ENCODE results near the gene TARS3. TPM values are rescaled to one million over a fixed set of nuclear protein-coding genes. Genes with fewer than 3 reads are reported as not detected.

TARS3 gene
- total and polyA plus RNA-seq, 2 donors (not counting 3 experiments of a cell fraction or from before 2014, with no cell fraction given) = 0.91 to 8.2 TPM

DNA sequence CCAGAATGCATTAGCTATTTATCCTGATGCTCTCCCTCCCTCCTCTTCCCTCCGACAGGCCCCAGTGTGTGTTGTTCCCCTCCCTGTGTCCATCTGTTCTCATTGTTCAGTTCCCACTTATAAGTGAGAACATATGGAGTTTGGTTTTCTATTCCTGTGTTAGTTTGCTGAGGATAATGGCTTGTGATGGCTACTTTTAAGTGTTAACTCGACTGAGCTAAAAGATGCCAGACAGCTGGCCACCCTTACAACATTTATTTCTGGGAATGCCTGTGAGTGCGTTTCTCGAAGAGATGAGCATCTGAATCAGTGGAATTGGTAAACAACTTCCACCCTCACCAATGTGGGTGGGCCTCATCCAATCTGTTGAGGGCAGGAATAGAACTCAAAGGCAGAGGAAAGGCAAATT is 47.3 kb downstream of the TARS3 start:
- POLR2A ChIA-PET = no interaction called here
- Histone ChIP-seq H3K36me3 (ENCODE audit: control insufficient read depth in 2 of 2, extremely low read depth in 1 of 2, insufficient read depth in 2 of 2, low read length in 2 of 2) (peaks cover 3% of the 10 kb centered on the region in 2 experiments), H3K4me3 (replicated peaks in 1 of 3; ENCODE audit: insufficient read depth in 1 of 3, low read depth in 1 of 3, low read length in 3 of 3) (no peak overlapping the region), H2AFZ (ENCODE audit: low read depth, low read length) (no peak overlapping the region), H3K79me2 (ENCODE audit: control insufficient read depth, insufficient read depth, low read length) (no peaks in the 10 kb centered on the region), H3K9me1 (replicated peaks; ENCODE audit: control insufficient read depth, extremely low read depth, insufficient read depth, low read length) (no peaks in the 10 kb centered on the region), H3K27ac (ENCODE audit: insufficient read depth, low read depth, low read length) (no peak overlapping the region), H3K27me3 (ENCODE audit: control insufficient read depth in 2 of 2, insufficient read depth in 2 of 2, low read length in 2 of 2) (no peaks in the 10 kb centered on the region), H3K9ac (replicated peaks; ENCODE audit: extremely low read depth, insufficient read depth, low read length) (no peak overlapping the region), H3K4me1 (ENCODE audit: control insufficient read depth, extremely low read depth, insufficient read depth, low read length) (peaks cover 6% of the 10 kb centered on the region), H3K4me2 (ENCODE audit: insufficient read depth, low read length) (no peak overlapping the region), H4K20me1 (replicated peaks; ENCODE audit: control insufficient read depth, extremely low read depth, insufficient read depth, low read length) (no peaks in the 10 kb centered on the region), H3K9me3 (replicated peaks; ENCODE audit: control insufficient read depth, insufficient read depth, low read length) (no peaks in the 10 kb centered on the region)
- no TSS peak for BruUV-seq (replicated peaks)
- DNase-seq (ENCODE audit: low read depth, low spot score) (no peak), FAIRE-seq (no peak)
- intact Hi-C loops (cut with micrococcal nuclease) = no loop called here
- dilution Hi-C loops (cut with MboI; ENCODE audit: extremely low pct_ligation_motif_present, low sequenced_read_pairs) = no loop called here
- CTCF ChIA-PET = interaction anchor here (1.1 to 1.9 kb wide), 3 partner anchors 9 to 42 kb away, joined by 3 to 5 read pairs (median 4); no protein-coding TSS in a partner anchor
- TF ChIP-seq FOS (IDR thresholded peaks at IDR 0.05; ENCODE audit: borderline replicate concordance, insufficient read depth, low read length) = no peak
- no peak for TF ChIP-seq POLR2AphosphoS5 (IDR thresholded peaks at IDR 0.05; ENCODE audit: insufficient read depth, low read depth, low read length)
- TF ChIP-seq, protein P1, sequence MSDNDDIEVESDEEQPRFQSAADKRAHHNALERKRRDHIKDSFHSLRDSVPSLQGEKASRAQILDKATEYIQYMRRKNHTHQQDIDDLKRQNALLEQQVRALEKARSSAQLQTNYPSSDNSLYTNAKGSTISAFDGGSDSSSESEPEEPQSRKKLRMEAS (IDR thresholded peaks at IDR 0.05; ENCODE audit: insufficient read depth, insufficient read length) = no peak
- no peak for TF ChIP-seq GATA2 (IDR thresholded peaks at IDR 0.05; ENCODE audit: insufficient read depth, insufficient read length, low read depth, low read length)
- TF ChIP-seq, protein P2, sequence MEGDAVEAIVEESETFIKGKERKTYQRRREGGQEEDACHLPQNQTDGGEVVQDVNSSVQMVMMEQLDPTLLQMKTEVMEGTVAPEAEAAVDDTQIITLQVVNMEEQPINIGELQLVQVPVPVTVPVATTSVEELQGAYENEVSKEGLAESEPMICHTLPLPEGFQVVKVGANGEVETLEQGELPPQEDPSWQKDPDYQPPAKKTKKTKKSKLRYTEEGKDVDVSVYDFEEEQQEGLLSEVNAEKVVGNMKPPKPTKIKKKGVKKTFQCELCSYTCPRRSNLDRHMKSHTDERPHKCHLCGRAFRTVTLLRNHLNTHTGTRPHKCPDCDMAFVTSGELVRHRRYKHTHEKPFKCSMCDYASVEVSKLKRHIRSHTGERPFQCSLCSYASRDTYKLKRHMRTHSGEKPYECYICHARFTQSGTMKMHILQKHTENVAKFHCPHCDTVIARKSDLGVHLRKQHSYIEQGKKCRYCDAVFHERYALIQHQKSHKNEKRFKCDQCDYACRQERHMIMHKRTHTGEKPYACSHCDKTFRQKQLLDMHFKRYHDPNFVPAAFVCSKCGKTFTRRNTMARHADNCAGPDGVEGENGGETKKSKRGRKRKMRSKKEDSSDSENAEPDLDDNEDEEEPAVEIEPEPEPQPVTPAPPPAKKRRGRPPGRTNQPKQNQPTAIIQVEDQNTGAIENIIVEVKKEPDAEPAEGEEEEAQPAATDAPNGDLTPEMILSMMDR (IDR thresholded peaks at IDR 0.05; ENCODE audit: extremely low read depth in 1 of 2, insufficient read depth in 1 of 2, low read depth in 1 of 2, low read length in 2 of 2) = no peak
- TF ChIP-seq EZH2 (IDR thresholded peaks at IDR 0.05; ENCODE audit: borderline replicate concordance, low read depth, low read length, severe bottlenecking) = no peak
- TF ChIP-seq POLR2A (IDR thresholded peaks at IDR 0.05; ENCODE audit: low read depth, low read length) = no peak
- no peak for TF ChIP-seq MYC (IDR thresholded peaks at IDR 0.05; ENCODE audit: low read depth, low read length)
- TF ChIP-seq JUN (IDR thresholded peaks at IDR 0.05; ENCODE audit: borderline replicate concordance, insufficient read depth, insufficient read length, low read depth) = no peak
